Breast epithelium (tissue), 3 donors: ENCODE measurements around the gene IGSF9B.

ENCODE experiments used
- POLR2A ChIP-seq: fragments of 450-650 bp; IDR thresholded peaks from one replicate; pipeline ENCODE4 v1.6.1; 2016; ENCODE audit warnings: antibody characterized with exemption, mild to moderate bottlenecking, moderate library complexity
- POLR2AphosphoS5 ChIP-seq, 3 donors: sonication (generic); formaldehyde crosslinking; IDR thresholded peaks; one replicate each; pipeline ENCODE4 v1.6.1; 2017; ENCODE audit warnings: antibody characterized with exemption in 3 of 3
- TF ChIP-seq, protein P1 (sequence below), 3 donors: fragments of 450-650 bp; IDR thresholded peaks; one replicate each; pipeline ENCODE4 v1.5.1; 2016 to 2017; ENCODE audit warnings: antibody characterized with exemption in 3 of 3, mild to moderate bottlenecking in 3 of 3, moderate library complexity in 3 of 3

DNA sequence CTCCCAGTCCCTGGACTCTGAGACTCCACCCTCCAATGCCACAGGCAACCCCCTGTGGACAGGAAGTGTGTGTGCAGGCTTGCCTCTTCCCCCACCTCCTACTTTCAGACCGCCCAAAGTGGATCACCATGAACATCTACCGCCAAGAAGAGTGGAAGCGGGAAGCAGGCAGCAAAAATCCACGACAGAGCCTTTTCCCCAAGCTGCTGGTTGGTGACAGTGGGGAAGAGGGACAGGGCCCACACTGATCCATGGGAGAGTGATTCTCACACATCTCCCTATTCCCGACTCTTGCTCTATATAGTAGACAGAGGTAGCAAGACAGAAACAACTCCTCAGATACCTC, 58.0 kb downstream of the IGSF9B start:
- TF ChIP-seq, protein P1, sequence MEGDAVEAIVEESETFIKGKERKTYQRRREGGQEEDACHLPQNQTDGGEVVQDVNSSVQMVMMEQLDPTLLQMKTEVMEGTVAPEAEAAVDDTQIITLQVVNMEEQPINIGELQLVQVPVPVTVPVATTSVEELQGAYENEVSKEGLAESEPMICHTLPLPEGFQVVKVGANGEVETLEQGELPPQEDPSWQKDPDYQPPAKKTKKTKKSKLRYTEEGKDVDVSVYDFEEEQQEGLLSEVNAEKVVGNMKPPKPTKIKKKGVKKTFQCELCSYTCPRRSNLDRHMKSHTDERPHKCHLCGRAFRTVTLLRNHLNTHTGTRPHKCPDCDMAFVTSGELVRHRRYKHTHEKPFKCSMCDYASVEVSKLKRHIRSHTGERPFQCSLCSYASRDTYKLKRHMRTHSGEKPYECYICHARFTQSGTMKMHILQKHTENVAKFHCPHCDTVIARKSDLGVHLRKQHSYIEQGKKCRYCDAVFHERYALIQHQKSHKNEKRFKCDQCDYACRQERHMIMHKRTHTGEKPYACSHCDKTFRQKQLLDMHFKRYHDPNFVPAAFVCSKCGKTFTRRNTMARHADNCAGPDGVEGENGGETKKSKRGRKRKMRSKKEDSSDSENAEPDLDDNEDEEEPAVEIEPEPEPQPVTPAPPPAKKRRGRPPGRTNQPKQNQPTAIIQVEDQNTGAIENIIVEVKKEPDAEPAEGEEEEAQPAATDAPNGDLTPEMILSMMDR (IDR thresholded peaks at IDR 0.05) = no peak
- TF ChIP-seq POLR2A (no peak), POLR2AphosphoS5 (IDR thresholded peaks at IDR 0.05) (no peak)
